Thymus (tissue), 11 donors: ENCODE measurements around the gene IFT122. TPM values are rescaled to one million over a fixed set of nuclear protein-coding genes. Genes with fewer than 3 reads are reported as not detected.

Experiments
- DNase-seq, 9 donors: peaks; one replicate each; pipeline ENCODE4 v3.0.0-alpha.2; 2013; ENCODE audit warnings: low spot score in 9 of 9, low read depth in 6 of 9, missing footprints in 1 of 9
- H3K27ac ChIP-seq, 2 donors: one replicate each; pipeline ENCODE4 v1.5.1; 2013; ENCODE audit warnings: control low read depth in 1 of 2, low read depth in 1 of 2, low read length in 1 of 2, mild to moderate bottlenecking in 1 of 2, moderate library complexity in 1 of 2
- H3K27me3 ChIP-seq, 2 donors: one replicate each; pipeline ENCODE4 v1.5.1; 2013; ENCODE audit warnings: low read length in 1 of 2; ENCODE audit not compliant: control insufficient read depth in 2 of 2, insufficient read depth in 1 of 2
- H3K36me3 ChIP-seq, 2 donors: one replicate each; pipeline ENCODE4 v1.5.1; 2013; ENCODE audit warnings: low read length in 1 of 2, mild to moderate bottlenecking in 1 of 2, moderate library complexity in 1 of 2; ENCODE audit not compliant: control insufficient read depth in 2 of 2, insufficient read depth in 2 of 2
- H3K4me1 ChIP-seq, 2 donors: one replicate each; pipeline ENCODE4 v1.5.1; 2013; ENCODE audit warnings: low read length in 2 of 2; ENCODE audit not compliant: control insufficient read depth in 2 of 2, insufficient read depth in 2 of 2
- H3K4me3 ChIP-seq, 2 donors: one replicate each; pipeline ENCODE4 v1.5.1; 2013; ENCODE audit warnings: low read length in 2 of 2, control low read depth in 1 of 2, mild to moderate bottlenecking in 1 of 2
- H3K9me3 ChIP-seq, 2 donors: one replicate each; pipeline ENCODE4 v1.5.1; 2013; ENCODE audit warnings: low read length in 1 of 2, mild to moderate bottlenecking in 1 of 2; ENCODE audit not compliant: control insufficient read depth in 2 of 2, insufficient read depth in 1 of 2
- WGBS: extraction: QIAGEN DNeasy Blood & Tissue Kit; methylation state at CpG from one replicate; pipeline ENCODE4 v1.1.7; 2013; 5-methylcytosine and 5-hydroxymethylcytosine counted together
- polyA plus RNA-seq: library from polyadenylated mRNA; stranded (reverse); fragments of 200-250 nt; gene quantifications from one replicate; pipeline ENCODE4 v1.2.3, GENCODE V29; 2013
- total RNA-seq: library from RNA; stranded (reverse); fragments of 120-200 nt; gene quantifications from one replicate; pipeline ENCODE4 v1.2.4, GENCODE V29; 2013
- donor health status: healthy.

The IFT122 gene
- total and polyA plus RNA-seq, 2 donors: 10.0 to 14.5 TPM

DNA sequence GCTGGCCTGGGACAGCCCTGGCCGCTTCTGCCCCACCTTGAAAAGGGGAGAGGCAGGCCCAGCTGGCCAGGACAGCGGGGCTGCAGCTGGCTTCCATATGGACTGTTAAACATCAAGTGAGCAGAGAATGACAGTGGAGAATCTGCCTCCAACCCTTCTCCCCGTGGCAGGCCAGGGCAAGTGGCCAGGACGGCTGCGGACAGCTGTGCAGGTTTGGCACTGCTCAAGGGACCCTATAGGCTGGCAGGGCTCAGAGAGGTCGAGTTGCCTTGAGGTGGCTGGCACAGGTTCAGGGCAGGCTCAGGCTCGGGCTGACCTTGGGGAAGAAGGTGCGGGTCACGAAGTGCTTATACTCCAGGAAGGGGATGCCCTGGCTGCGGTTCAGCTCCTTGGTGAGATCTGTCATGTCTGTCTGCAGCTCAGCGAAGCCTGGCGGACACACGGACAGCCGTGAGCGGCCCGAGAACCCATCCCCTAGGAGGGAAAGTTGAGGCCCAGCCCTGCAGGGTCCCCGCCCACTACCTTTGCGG is 127.2 kb downstream of the IFT122 start:
- Histone ChIP-seq H3K27me3 (no peaks in the 10 kb centered on the region), H3K9me3 (no peaks in the 10 kb centered on the region), H3K4me3 (no peak overlapping the region), H3K36me3 (peaks cover 76 to 84% of the 10 kb centered on the region in 2 donors), H3K4me1 (no peaks in the 10 kb centered on the region), H3K27ac (no peak overlapping the region)
- WGBS: 89% methylated on average over 18 of the region's 18 CpGs
- DNase-seq: no peak

DNA sequence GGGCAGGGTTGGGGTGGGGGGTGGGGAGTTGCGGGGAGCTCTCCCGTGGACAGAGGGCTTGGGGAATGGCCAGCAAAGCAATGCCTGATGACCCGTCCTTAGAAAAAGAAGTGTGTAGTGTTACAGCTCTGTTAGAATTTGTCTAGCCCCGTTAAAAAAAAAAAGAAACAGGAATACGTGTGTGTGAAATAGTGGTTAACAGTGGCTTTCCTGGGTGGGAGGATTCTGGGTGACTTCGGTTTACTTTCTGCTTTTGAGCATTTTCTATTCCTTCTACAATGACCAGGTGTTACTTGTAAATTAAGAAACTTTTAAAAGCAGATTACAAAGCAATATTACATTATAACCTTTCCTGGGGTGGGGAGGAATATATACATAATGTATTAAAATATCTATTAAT is 127.9 kb downstream of the IFT122 start:
- 56% methylated on average over 6 of the region's 6 CpGs for WGBS
- no peaks in the 10 kb centered on the region for H3K27me3 ChIP-seq
- H3K4me1 ChIP-seq: no peaks in the 10 kb centered on the region
- no peak overlapping the region for H3K27ac ChIP-seq
- no peak overlapping the region for H3K4me3 ChIP-seq
- peaks cover 76 to 83% of the 10 kb centered on the region in 2 donors for H3K36me3 ChIP-seq
- no peak for DNase-seq
- H3K9me3 ChIP-seq: no peaks in the 10 kb centered on the region

DNA sequence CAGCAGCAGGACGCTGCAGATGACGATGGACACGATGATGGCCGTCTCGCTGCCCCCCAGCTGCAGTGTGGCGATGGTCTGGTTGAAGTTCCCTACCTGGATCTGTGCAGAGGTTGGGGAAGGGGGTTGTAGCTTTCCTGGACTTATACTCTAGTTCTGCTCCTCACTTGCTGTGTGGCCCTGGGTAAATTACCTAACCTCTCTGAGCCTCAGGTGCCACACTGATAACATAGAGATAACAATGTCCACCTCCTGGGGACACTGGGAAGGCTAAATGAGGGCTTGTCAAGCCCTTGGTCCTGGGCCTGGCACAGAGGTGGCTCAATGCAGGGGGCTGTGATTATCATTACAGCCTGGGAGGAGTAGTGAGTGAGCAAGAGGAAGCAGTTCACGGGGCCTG is 129.8 kb downstream of the IFT122 start:
- 92% methylated on average over 7 of the region's 7 CpGs for WGBS
- Histone ChIP-seq H3K4me3 (no peak overlapping the region), H3K9me3 (no peaks in the 10 kb centered on the region), H3K27me3 (no peaks in the 10 kb centered on the region), H3K4me1 (peaks cover 0 to 12% of the 10 kb centered on the region in 2 donors), H3K36me3 (peaks cover 77 to 81% of the 10 kb centered on the region in 2 donors), H3K27ac (no peak overlapping the region)
- no peak for DNase-seq

Other genes with a start within 250 kb of the IFT122 start
- gene COPG1, start 190.6 kb upstream of the IFT122 start, total RNA-seq: 74.7 TPM
- gene COPG1, start 190.6 kb upstream of the IFT122 start, polyA plus RNA-seq: 70.8 TPM
- gene HMCES, start 161.4 kb upstream of the IFT122 start, total RNA-seq: 33.2 TPM
- gene HMCES, start 161.4 kb upstream of the IFT122 start, polyA plus RNA-seq: 59.4 TPM
- 0.05 TPM for gene EFCAB12, start 11.6 kb upstream of the IFT122 start, total RNA-seq
- gene EFCAB12, start 11.6 kb upstream of the IFT122 start, polyA plus RNA-seq: 0.37 TPM
- gene MBD4, start 276 bp upstream of the IFT122 start, total RNA-seq: 48.4 TPM
- 28.8 TPM for gene MBD4, start 276 bp upstream of the IFT122 start, polyA plus RNA-seq
- 0.05 TPM for gene RHO, start 88.4 kb downstream of the IFT122 start, total RNA-seq
- gene RHO, start 88.4 kb downstream of the IFT122 start, polyA plus RNA-seq: 0.07 TPM
- gene H1-8, start 103.0 kb downstream of the IFT122 start, total RNA-seq: 0.09 TPM
- 0.78 TPM for gene H1-8, start 103.0 kb downstream of the IFT122 start, polyA plus RNA-seq
- gene PLXND1, start 166.5 kb downstream of the IFT122 start, total RNA-seq: 31.2 TPM
- 106 TPM for gene PLXND1, start 166.5 kb downstream of the IFT122 start, polyA plus RNA-seq